Measurements from ENCODE around the gene ITCH.
"Not testable (repeated sequence)": the region's sequence is repeated elsewhere in the genome, so short reads cannot be mapped to it uniquely, and the experiment has no call there.

Gene ITCH

GRCh38 chr20:34370062-34370461 lies 7.0 kb downstream of the ITCH start:
- DNase-seq (ENCODE audit: low read depth) = no peak
- no peak for TF ChIP-seq CTCF (conservative IDR thresholded peaks at IDR 0.05; ENCODE audit: control insufficient read depth, insufficient read depth, low read depth, low read length)
- H3K4me3 ChIP-seq (ENCODE audit: control insufficient read depth, low read depth, low read length) = no peak overlapping the region

GRCh38 chr20:34373445-34373844 lies 10.4 kb downstream of the ITCH start:
- no peak for TF ChIP-seq CTCF (conservative IDR thresholded peaks at IDR 0.05; ENCODE audit: control insufficient read depth, insufficient read depth, low read depth, low read length)
- H3K4me3 ChIP-seq (ENCODE audit: control insufficient read depth, low read depth, low read length) = no peak overlapping the region
- DNase-seq (ENCODE audit: low read depth) = no peak

GRCh38 chr20:34374209-34374760 lies 11.2 kb downstream of the ITCH start:
- DNase-seq (ENCODE audit: low read depth) = no peak
- no peak overlapping the region for H3K4me3 ChIP-seq (ENCODE audit: control insufficient read depth, low read depth, low read length)
- TF ChIP-seq CTCF (conservative IDR thresholded peaks at IDR 0.05; ENCODE audit: control insufficient read depth, insufficient read depth, low read depth, low read length) = no peak

- DNase-seq (ENCODE audit: low read depth) = no peak
- no peak for TF ChIP-seq CTCF (conservative IDR thresholded peaks at IDR 0.05; ENCODE audit: control insufficient read depth, insufficient read depth, low read depth, low read length)
- H3K4me3 ChIP-seq (ENCODE audit: control insufficient read depth, low read depth, low read length) = no peak overlapping the region
These were observed 12.9 kb downstream of the ITCH start for GRCh38 chr20:34375977-34376430.

GRCh38 chr20:34377072-34377847 lies 14.2 kb downstream of the ITCH start:
- H3K4me3 ChIP-seq (ENCODE audit: control insufficient read depth, low read depth, low read length) = no peak overlapping the region
- no peak for DNase-seq (ENCODE audit: low read depth)
- no peak for TF ChIP-seq CTCF (conservative IDR thresholded peaks at IDR 0.05; ENCODE audit: control insufficient read depth, insufficient read depth, low read depth, low read length)

- no peak for DNase-seq (ENCODE audit: low read depth)
- TF ChIP-seq CTCF (conservative IDR thresholded peaks at IDR 0.05; ENCODE audit: control insufficient read depth, insufficient read depth, low read depth, low read length) = no peak
- no peak overlapping the region for H3K4me3 ChIP-seq (ENCODE audit: control insufficient read depth, low read depth, low read length)
These were observed 19.1 kb downstream of the ITCH start for GRCh38 chr20:34382174-34382573.

- H3K4me3 ChIP-seq (ENCODE audit: control insufficient read depth, low read depth, low read length); DNase-seq (ENCODE audit: low read depth): not testable (repeated sequence)
These were observed 19.9 kb downstream of the ITCH start for GRCh38 chr20:34382877-34383455.

Data from fibroblast of mammary gland (primary cell).